HG02759 (cell line): ENCODE measurements around the gene PDE1A.

Experiments used
- ATAC-seq: cut with Tn5 transposase; IDR thresholded peaks from one replicate; pipeline ENCODE4 v1.9.1; 2021; ENCODE audit warnings: mild to moderate bottlenecking, moderate library complexity; ENCODE audit not compliant: unreplicated experiment

Gene PDE1A

GRCh38 chr2:182426918-182427240 lies at the start of gene PDE1A:
Gene PDE1A (minus strand): TSS chr2:182427036.
- ATAC-seq = no peak

- ATAC-seq = no peak
Measured at GRCh38 chr2:182473635-182474034, 46.8 kb upstream of the PDE1A start.

- ATAC-seq = no peak
Measured at GRCh38 chr2:182463760-182464159, 36.9 kb upstream of the PDE1A start.

- no peak for ATAC-seq
Measured at GRCh38 chr2:182456784-182457183, 29.9 kb upstream of the PDE1A start.

- no peak for ATAC-seq
Measured at GRCh38 chr2:182452456-182452990, 25.7 kb upstream of the PDE1A start.

GRCh38 chr2:182448371-182448770 lies 21.5 kb upstream of the PDE1A start:
- ATAC-seq = no peak

- ATAC-seq = no peak
Measured at GRCh38 chr2:182447863-182448262, 21.0 kb upstream of the PDE1A start.

GRCh38 chr2:182447163-182447562 lies 20.3 kb upstream of the PDE1A start:
- ATAC-seq = no peak

GRCh38 chr2:182446087-182446486 lies 19.3 kb upstream of the PDE1A start:
- ATAC-seq = no peak

- no peak for ATAC-seq
Measured at GRCh38 chr2:182445391-182445965, 18.6 kb upstream of the PDE1A start.

- no peak for ATAC-seq
Measured at GRCh38 chr2:182444806-182445205, 18.0 kb upstream of the PDE1A start.

- ATAC-seq = no peak
Measured at GRCh38 chr2:182444170-182444569, 17.3 kb upstream of the PDE1A start.

- no peak for ATAC-seq
Measured at GRCh38 chr2:182436252-182436651, 9.4 kb upstream of the PDE1A start.

- ATAC-seq = no peak
Measured at GRCh38 chr2:182435754-182436153, 8.9 kb upstream of the PDE1A start.

- no peak for ATAC-seq
Measured at GRCh38 chr2:182432051-182432450, 5.2 kb upstream of the PDE1A start.

GRCh38 chr2:182428476-182428875 lies 1.6 kb upstream of the PDE1A start:
- no peak for ATAC-seq

GRCh38 chr2:182426082-182426917 lies 536 bp downstream of the PDE1A start:
- ATAC-seq = no peak

GRCh38 chr2:182422864-182423263 lies 4.0 kb downstream of the PDE1A start:
- no peak for ATAC-seq

GRCh38 chr2:182420669-182421068 lies 6.2 kb downstream of the PDE1A start:
- no peak for ATAC-seq

- ATAC-seq = no peak
Measured at GRCh38 chr2:182416861-182417260, 10.0 kb downstream of the PDE1A start.

GRCh38 chr2:182416191-182416590 lies 10.6 kb downstream of the PDE1A start:
- no peak for ATAC-seq

GRCh38 chr2:182415771-182416170 lies 11.1 kb downstream of the PDE1A start:
- no peak for ATAC-seq
